GM12892 (cell line): ENCODE measurements around the gene AMH.

Source experiments
- POLR2A ChIP-seq: IDR thresholded peaks from 2 replicates; pipeline ENCODE4 v1.6.1; 2011; ENCODE audit warnings: low read depth, low read length, control low read depth
- POLR2AphosphoS5 ChIP-seq: IDR thresholded peaks from 2 replicates; pipeline ENCODE4 v1.6.1; 2011; ENCODE audit warnings: low read depth, low read length, control low read depth

- TF ChIP-seq POLR2A (no peak), POLR2AphosphoS5 (no peak)
These were observed 22.2 kb upstream of the AMH start for GRCh38 chr19:2226840-2227360.
